Vagina (tissue), 2 donors: ENCODE results near the gene ACO1. TPM values are rescaled to one million over a fixed set of nuclear protein-coding genes. Genes with fewer than 3 reads are reported as not detected.
A peak's percentile ranks its signal among the peaks of the same experiment; 100 is the strongest.

Experiments
- DNase-seq, 2 donors: peaks; one replicate each; pipeline ENCODE4 v3.0.0-alpha.2; 2017; ENCODE audit errors: extremely low spot score in 2 of 2
- H3K27ac ChIP-seq: fragments of 200-600 bp; sonication (generic); one replicate; pipeline ENCODE4 v1.5.1; 2019
- H3K27me3 ChIP-seq: fragments of 200-600 bp; sonication (generic); one replicate; pipeline ENCODE4 v1.5.1; 2019
- H3K36me3 ChIP-seq, 2 donors: fragments of 200-600 bp; sonication (generic); one replicate each; pipeline ENCODE4 v1.5.1; 2017 to 2019
- H3K4me1 ChIP-seq: fragments of 200-600 bp; sonication (generic); one replicate; pipeline ENCODE4 v1.5.1; 2019
- H3K4me3 ChIP-seq, 2 donors: fragments of 200-600 bp; sonication (generic); 1 replicate in 1 of 2; 2 replicates in 1 of 2; pipeline ENCODE4 v1.5.1; 2016 to 2019
- H3K9me3 ChIP-seq: fragments of 200-600 bp; sonication (generic); one replicate; pipeline ENCODE4 v1.5.1; 2019
- CTCF ChIP-seq, 3 experiments: fragments of 450-650 bp in 2 of 3; fragments of 200-600 bp in 1 of 3; sonication (generic) in 1 of 3; IDR thresholded peaks; one replicate each; pipeline ENCODE4 v1.5.1; 2017 to 2019; ENCODE audit warnings: antibody characterized with exemption in 3 of 3, mild to moderate bottlenecking in 2 of 3, moderate library complexity in 2 of 3
- POLR2A ChIP-seq, 2 donors: fragments of 450-650 bp; IDR thresholded peaks; one replicate each; pipeline ENCODE4 v1.6.1; 2017; ENCODE audit warnings: antibody characterized with exemption in 2 of 2, mild to moderate bottlenecking in 2 of 2, moderate library complexity in 2 of 2
- POLR2AphosphoS5 ChIP-seq, 2 donors: sonication (generic); formaldehyde crosslinking; IDR thresholded peaks; one replicate each; pipeline ENCODE4 v1.9.0; 2017; ENCODE audit warnings: antibody characterized with exemption in 2 of 2, mild to moderate bottlenecking in 2 of 2, low read depth in 1 of 2; ENCODE audit not compliant: insufficient read depth in 1 of 2
- intact Hi-C: fragments of 100-400 bp; cut with DNase I; formaldehyde crosslinking; loops from one replicate; pipeline ENCODE4 v1.15.1; 2023
- total RNA-seq: library from RNA; depleted of rRNA; stranded (reverse); fragments of >200 nt; gene quantifications from one replicate; pipeline ENCODE4 v1.2.3, GENCODE V29; 2016

Gene ACO1
- total RNA-seq, 1 donor from 2014 or later: 23.6 TPM

GRCh38 chr9:32389365-32389764 is 4.9 kb downstream of the ACO1 start:
- no peak overlapping the region for H3K27ac ChIP-seq
- no peak for DNase-seq
- no peak for TF ChIP-seq POLR2AphosphoS5 (IDR thresholded peaks at IDR 0.05; ENCODE audit: insufficient read depth in 1 of 2, low read depth in 1 of 2)
- no peak for TF ChIP-seq POLR2A (IDR thresholded peaks at IDR 0.05)
- TF ChIP-seq CTCF (IDR thresholded peaks at IDR 0.05): no peak
- intact Hi-C loops: no loop called here
- no peaks in the 10 kb centered on the region for H3K9me3 ChIP-seq
- peaks cover 28% of the 10 kb centered on the region for H3K4me1 ChIP-seq
- H3K27me3 ChIP-seq: no peaks in the 10 kb centered on the region
- H3K4me3 ChIP-seq: no peak overlapping the region
- H3K36me3 ChIP-seq: no peaks in the 10 kb centered on the region

GRCh38 chr9:32393911-32394310 is 9.5 kb downstream of the ACO1 start:
- Histone ChIP-seq H3K36me3 (no peaks in the 10 kb centered on the region), H3K4me1 (peaks cover 28% of the 10 kb centered on the region), H3K27me3 (no peaks in the 10 kb centered on the region), H3K9me3 (no peaks in the 10 kb centered on the region), H3K4me3 (no peak overlapping the region), H3K27ac (no peak overlapping the region)
- no peak for TF ChIP-seq POLR2A (IDR thresholded peaks at IDR 0.05)
- no peak for TF ChIP-seq POLR2AphosphoS5 (IDR thresholded peaks at IDR 0.05; ENCODE audit: insufficient read depth in 1 of 2, low read depth in 1 of 2)
- no peak for TF ChIP-seq CTCF (IDR thresholded peaks at IDR 0.05)
- intact Hi-C loops: loop anchor here (10.0 kb wide), 1 partner anchor 791 kb away; no protein-coding TSS in a partner anchor
- no peak for DNase-seq

- intact Hi-C loops: loop anchor here (10.0 kb wide), 1 partner anchor 790 kb away; no protein-coding TSS in a partner anchor
- Histone ChIP-seq H3K4me1 (peaks cover 34% of the 10 kb centered on the region), H3K4me3 (no peak overlapping the region), H3K9me3 (no peaks in the 10 kb centered on the region), H3K36me3 (no peaks in the 10 kb centered on the region), H3K27me3 (no peaks in the 10 kb centered on the region), H3K27ac (no peak overlapping the region)
- no peak for DNase-seq
- no peak for TF ChIP-seq POLR2A (IDR thresholded peaks at IDR 0.05)
These were observed 10.1 kb downstream of the ACO1 start for GRCh38 chr9:32394381-32395049.

GRCh38 chr9:32395510-32396216 is 11.2 kb downstream of the ACO1 start:
- no peak overlapping the region for H3K4me3 ChIP-seq
- intact Hi-C loops: loop anchor here (10.0 kb wide), 1 partner anchor 789 kb away; no protein-coding TSS in a partner anchor
- DNase-seq: no peak
- H3K9me3 ChIP-seq: no peaks in the 10 kb centered on the region
- H3K27ac ChIP-seq: peak overlapping the region; percentile 69
- peaks cover 34% of the 10 kb centered on the region for H3K4me1 ChIP-seq
- TF ChIP-seq POLR2A (IDR thresholded peaks at IDR 0.05) (no peak), POLR2AphosphoS5 (IDR thresholded peaks at IDR 0.05; ENCODE audit: insufficient read depth in 1 of 2, low read depth in 1 of 2) (peak in 1 of 2 donors; percentile 38)
- no peaks in the 10 kb centered on the region for H3K36me3 ChIP-seq
- no peaks in the 10 kb centered on the region for H3K27me3 ChIP-seq

- intact Hi-C loops: loop anchor here (10.0 kb wide), 1 partner anchor 787 kb away; no protein-coding TSS in a partner anchor
- DNase-seq: no peak
- H3K27ac ChIP-seq: no peak overlapping the region
- H3K36me3 ChIP-seq: no peaks in the 10 kb centered on the region
- H3K4me1 ChIP-seq: peaks cover 34% of the 10 kb centered on the region
- H3K4me3 ChIP-seq: no peak overlapping the region
- H3K9me3 ChIP-seq: no peaks in the 10 kb centered on the region
- TF ChIP-seq CTCF (IDR thresholded peaks at IDR 0.05): no peak
- no peak for TF ChIP-seq POLR2AphosphoS5 (IDR thresholded peaks at IDR 0.05; ENCODE audit: insufficient read depth in 1 of 2, low read depth in 1 of 2)
- H3K27me3 ChIP-seq: no peaks in the 10 kb centered on the region
These were observed 13.8 kb downstream of the ACO1 start for GRCh38 chr9:32398207-32398606.
